Measurements from ENCODE around the gene MACF1.

GRCh38 chr1:39243302-39243701 is 38.8 kb downstream of the MACF1 start:
- no peak for TF ChIP-seq FOXJ3 (CRISPR knock-in tag; IDR thresholded peaks at IDR 0.05)
- no peak for TF ChIP-seq CTCF (IDR thresholded peaks at IDR 0.05)

Data from SK-N-SH (cell line).